K562 (cell line): Measurements from ENCODE around the gene CLDN24. TPM values are rescaled to one million over a fixed set of nuclear protein-coding genes. Genes with fewer than 3 reads are reported as not detected.
A peak's percentile ranks its signal among the peaks of the same experiment; 100 is the strongest.

ENCODE experiments used
- ATAC-seq: fragments of 200-7000 bp; cut with Tn5 transposase; 3 replicates; pipeline ENCODE4 v1.9.1; 2020; ENCODE audit warnings: moderate library complexity
- BruUV-seq: library from RNA; stranded (reverse); fragments of 400-500 nt; replicated peaks from 2 replicates; lab custom pipeline; 2021; lab: Mats Ljungman, UMichigan
- CTCF ChIA-PET: fragments of 300-600 bp; formaldehyde crosslinking; extraction: SDS; loops from one replicate; lab custom pipeline; 2021; ENCODE audit warnings: low intra/inter-chr PET ratio; lab: Yijun Ruan, JAX
- POLR2A ChIA-PET: fragments of 300-600, 350-650 bp; sonication (Branson Sonifier 250); formaldehyde crosslinking; extraction: SDS; loops from one replicate; lab custom pipeline; 2021; ENCODE audit warnings: antibody characterized with exemption, inconsistent platforms; lab: Yijun Ruan, JAX
- DNase-seq, 4 experiments: peaks; one replicate each; pipeline versions ENCODE4 v3.0.0 to v3.0.0-alpha.2; 2011 to 2018; ENCODE audit warnings: low spot score in 3 of 4, mixed read lengths in 3 of 4; ENCODE audit errors: extremely low read depth in 1 of 4
- FAIRE-seq: peaks from 2 replicates; lab custom pipeline; 2011; peaks lifted over from hg19 to GRCh38; lab: Jason Lieb, UNC
- H2AFZ ChIP-seq: 2 replicates; pipeline ENCODE4 v1.6.0; 2011; ENCODE audit warnings: low read depth, low read length, control low read depth, inconsistent platforms
- H3K27ac ChIP-seq: fragments of 200-600 bp; 3 replicates; pipeline ENCODE4 v1.8.0; 2011; ENCODE audit warnings: low read depth, mild to moderate bottlenecking, control low read depth, inconsistent platforms, low read length, moderate library complexity, mixed read lengths; ENCODE audit errors: extremely low read depth
- H3K27me3 ChIP-seq, 2 experiments: fragments of 300-600 bp in 1 of 2; 2 replicates in 1 of 2; 3 replicates in 1 of 2; pipeline versions ENCODE4 v1.6.0 to v1.8.0; 2011; ENCODE audit warnings: inconsistent platforms in 2 of 2, low read length in 2 of 2, mild to moderate bottlenecking in 1 of 2, mixed read lengths in 1 of 2, moderate library complexity in 1 of 2; ENCODE audit not compliant: control insufficient read depth in 2 of 2, insufficient read depth in 2 of 2
- H3K36me3 ChIP-seq: fragments of 300-600 bp; 3 replicates; pipeline ENCODE4 v1.8.0; 2011; ENCODE audit warnings: mild to moderate bottlenecking, low read length, inconsistent platforms; ENCODE audit not compliant: control insufficient read depth, insufficient read depth
- H3K4me1 ChIP-seq, 2 experiments: fragments of 200-600 bp in 1 of 2; replicated peaks in 1 of 2; 2 replicates in 1 of 2; 3 replicates in 1 of 2; pipeline versions ENCODE4 v1.5.1 to v1.8.0; 2011; ENCODE audit warnings: inconsistent platforms in 2 of 2, low read length in 2 of 2, mild to moderate bottlenecking in 1 of 2, mixed read lengths in 1 of 2, moderate library complexity in 1 of 2; ENCODE audit not compliant: control insufficient read depth in 2 of 2, insufficient read depth in 2 of 2
- H3K4me2 ChIP-seq: 2 replicates; pipeline ENCODE4 v1.6.1; 2011; ENCODE audit warnings: low read length, control low read depth, inconsistent platforms, mixed read lengths; ENCODE audit not compliant: insufficient read depth
- H3K4me3 ChIP-seq: fragments of 200-600 bp; sonication (generic), shearing (Covaris generic); 2 replicates; pipeline ENCODE4 v1.5.1; 2016; ENCODE audit warnings: control low read depth, inconsistent platforms
- H3K79me2 ChIP-seq: fragments of 200-600 bp; 3 replicates; pipeline ENCODE4 v1.8.0; 2011; ENCODE audit warnings: low read length, inconsistent platforms; ENCODE audit not compliant: control insufficient read depth, insufficient read depth
- H3K9ac ChIP-seq, 2 experiments: 2 replicates each; pipeline versions ENCODE4 v1.6.0 to v1.6.1; 2011; ENCODE audit warnings: low read depth in 2 of 2, low read length in 2 of 2, control low read depth in 1 of 2, inconsistent platforms in 1 of 2, mild to moderate bottlenecking in 1 of 2, mixed read lengths in 1 of 2; ENCODE audit not compliant: insufficient read depth in 1 of 2
- H3K9me1 ChIP-seq: one replicate; pipeline ENCODE4 v1.6.0; 2011; ENCODE audit warnings: inconsistent platforms, mild to moderate bottlenecking, low read length, moderate library complexity; ENCODE audit not compliant: control insufficient read depth, insufficient read depth
- H3K9me3 ChIP-seq: replicated peaks from 2 replicates; pipeline ENCODE4 v1.5.1; 2011; ENCODE audit warnings: low read depth, low read length, inconsistent platforms; ENCODE audit not compliant: control insufficient read depth, insufficient read depth
- H4K20me1 ChIP-seq: replicated peaks from 2 replicates; pipeline ENCODE4 v1.6.1; 2011; ENCODE audit warnings: low read length, inconsistent platforms, mixed read lengths; ENCODE audit not compliant: control insufficient read depth, insufficient read depth
- GTF2E2 ChIP-seq: fragments of 200-800 bp; sonication (Bioruptor generic); IDR thresholded peaks from 2 replicates; pipeline ENCODE4 v1.6.1; 2016; ENCODE audit warnings: missing genetic modification characterization, missing compliant biosample characterization
- PYGO2 ChIP-seq: fragments of 450-650 bp; IDR thresholded peaks from 2 replicates; pipeline ENCODE4 v1.6.1; 2016; ENCODE audit warnings: mild to moderate bottlenecking, missing genetic modification characterization, moderate library complexity, missing compliant biosample characterization
- SMARCA4 ChIP-seq: fragments of 450-650 bp; IDR thresholded peaks from 2 replicates; pipeline ENCODE4 v1.6.1; 2016
- SREBF1 ChIP-seq: fragments of 150-350 bp; IDR thresholded peaks from 2 replicates; pipeline ENCODE4 v1.6.1; 2014; ENCODE audit warnings: antibody characterized with exemption, low read depth, low read length, borderline replicate concordance
- STAT5A ChIP-seq: IDR thresholded peaks from 2 replicates; pipeline ENCODE4 v1.6.1; 2012; ENCODE audit warnings: low read length, inconsistent platforms, borderline replicate concordance
- TAF1 ChIP-seq: IDR thresholded peaks from 2 replicates; pipeline ENCODE4 v1.6.1; 2011; ENCODE audit warnings: mild to moderate bottlenecking, low read length, moderate library complexity; ENCODE audit not compliant: insufficient read depth, control insufficient read depth, severe bottlenecking; ENCODE audit errors: extremely low read depth
- TARDBP ChIP-seq: fragments of 450-650 bp; IDR thresholded peaks from 2 replicates; pipeline ENCODE4 v1.6.1; 2016
- THAP7 ChIP-seq: fragments of 250-450 bp; sonication (Bioruptor Pico); IDR thresholded peaks from 2 replicates; pipeline ENCODE4 v1.5.0; 2021
- USF2 ChIP-seq: sonication (generic); formaldehyde crosslinking; IDR thresholded peaks from 2 replicates; pipeline ENCODE4 v1.5.0; 2020; ENCODE audit warnings: missing genetic modification reagents
- ZBED1 ChIP-seq: IDR thresholded peaks from 2 replicates; pipeline ENCODE4 v1.6.1; 2014
- WGBS: fragments of 100-300 bp; shearing (Covaris generic); methylation state at CpG from one replicate; pipeline ENCODE4 v1.1.6; 2016; ENCODE audit warnings: low coverage, mixed read lengths; ENCODE audit not compliant: insufficient coverage; ENCODE audit errors: missing lambda C conversion rate; 5-methylcytosine and 5-hydroxymethylcytosine counted together
- in situ Hi-C: fragments of 300-500 bp; cut with MboI; formaldehyde crosslinking; loops from 4 replicates; pipeline ENCODE4 v1.15.0; 2018; ENCODE audit warnings: inconsistent platforms, mixed read lengths
- intact Hi-C: fragments of 100-400 bp; cut with micrococcal nuclease; formaldehyde crosslinking; loops from 2 replicates; pipeline ENCODE4 v1.14.2; 2022
- polyA plus RNA-seq, 8 experiments: library from polyadenylated mRNA; depleted of rRNA in 4 of 8; stranded (reverse) in 5 of 8; unstranded in 3 of 8; fragments of >200 nt; fragmentation: Nextera tagmentation in 2 of 8; fragmentation: Illumina TruSeq in 1 of 8; extraction: Ambion mirVana in 2 of 8; extraction: Trizol in 1 of 8; gene quantifications; 2 replicates each; pipeline versions ENCODE4 v1.2.1 to v1.2.3, GENCODE V29; 2011 to 2014; ENCODE audit warnings: inconsistent platforms in 1 of 8, missing spikeins in 1 of 8
- total RNA-seq, 7 experiments: library from RNA; depleted of rRNA in 6 of 7; stranded (reverse); fragments of >200 nt in 6 of 7; fragmentation: Illumina TruSeq in 2 of 7; extraction: Trizol in 2 of 7; gene quantifications; 2 replicates each; pipeline versions ENCODE4 v1.2.1 to v1.2.3, GENCODE V29; 2011 to 2021; ENCODE audit warnings: low replicate concordance in 1 of 7

The CLDN24 gene
- total and polyA plus RNA-seq, 9 of the 15 experiments (the other 6 are each of a cell fraction or from before 2014, with no cell fraction given), result not detected

GRCh38 chr4:183348136-183348535 is 25.9 kb upstream of the CLDN24 start:
- no peak for TF ChIP-seq PYGO2 (tag)
- TF ChIP-seq TAF1, result no peak
- TF ChIP-seq STAT5A, result no peak
- no peak for TF ChIP-seq SMARCA4
- TF ChIP-seq THAP7, result no peak
- TF ChIP-seq TARDBP, result no peak
- TF ChIP-seq GTF2E2 (tag), result no peak
- TF ChIP-seq USF2 (CRISPR knock-in tag), result no peak
- TF ChIP-seq SREBF1, result no peak
- TF ChIP-seq ZBED1, result no peak
- peak overlapping the region; percentile 57; the same call in 1 of the 2 replicates for H3K4me2 ChIP-seq
- no TSS peak for BruUV-seq
- peak overlapping the region; percentile 83; the same call in 2 of the 3 replicates for H3K27ac ChIP-seq
- intact Hi-C loops, result no loop called here
- ATAC-seq (no peak), FAIRE-seq (no peak), DNase-seq (no peak)
- 79% methylated on average over 11 of the region's 12 CpGs for WGBS
- no peaks in the 10 kb centered on the region for H3K27me3 ChIP-seq
- no peak overlapping the region for H3K4me3 ChIP-seq
- peak overlapping the region in 1 of 2 experiments; percentile 49; a peak in 1 of 4 replicates for H3K9ac ChIP-seq
- no peaks in the 10 kb centered on the region for H3K9me3 ChIP-seq
- CTCF ChIA-PET, result no interaction called here
- H3K36me3 ChIP-seq, result no peaks in the 10 kb centered on the region
- POLR2A ChIA-PET, result interaction anchor here (0.9 kb wide), 1 partner anchor 51 kb away, joined by 3 read pairs; no protein-coding TSS in a partner anchor
- no peaks in the 10 kb centered on the region for H3K9me1 ChIP-seq
- no peaks in the 10 kb centered on the region for H4K20me1 ChIP-seq
- no peaks in the 10 kb centered on the region for H3K79me2 ChIP-seq
- in situ Hi-C loops, result no loop called here
- H3K4me1 ChIP-seq, result peaks cover 10 to 17% of the 10 kb centered on the region in 2 experiments
- peak overlapping the region; percentile 79 for H2AFZ ChIP-seq
